SU-DHL-6 (cell line): Measurements from ENCODE around the gene TGOLN2.

Experiments used
- EZH2phosphoT487 ChIP-seq: fragments of 200-600 bp; sonication (generic), shearing (Covaris generic); conservative IDR thresholded peaks from 2 replicates; pipeline ENCODE4 v1.6.1; 2018; ENCODE audit warnings: mild to moderate bottlenecking, antibody characterized with exemption, low read length, moderate library complexity, mixed read lengths
- TF ChIP-seq, protein P1 (sequence below): fragments of 200-600 bp; sonication (generic); IDR thresholded peaks from one replicate; pipeline ENCODE4 v1.5.1; 2017; ENCODE audit warnings: antibody characterized with exemption, mild to moderate bottlenecking, low read length, moderate library complexity; ENCODE audit not compliant: insufficient read depth, poor library complexity, severe bottlenecking

DNA sequence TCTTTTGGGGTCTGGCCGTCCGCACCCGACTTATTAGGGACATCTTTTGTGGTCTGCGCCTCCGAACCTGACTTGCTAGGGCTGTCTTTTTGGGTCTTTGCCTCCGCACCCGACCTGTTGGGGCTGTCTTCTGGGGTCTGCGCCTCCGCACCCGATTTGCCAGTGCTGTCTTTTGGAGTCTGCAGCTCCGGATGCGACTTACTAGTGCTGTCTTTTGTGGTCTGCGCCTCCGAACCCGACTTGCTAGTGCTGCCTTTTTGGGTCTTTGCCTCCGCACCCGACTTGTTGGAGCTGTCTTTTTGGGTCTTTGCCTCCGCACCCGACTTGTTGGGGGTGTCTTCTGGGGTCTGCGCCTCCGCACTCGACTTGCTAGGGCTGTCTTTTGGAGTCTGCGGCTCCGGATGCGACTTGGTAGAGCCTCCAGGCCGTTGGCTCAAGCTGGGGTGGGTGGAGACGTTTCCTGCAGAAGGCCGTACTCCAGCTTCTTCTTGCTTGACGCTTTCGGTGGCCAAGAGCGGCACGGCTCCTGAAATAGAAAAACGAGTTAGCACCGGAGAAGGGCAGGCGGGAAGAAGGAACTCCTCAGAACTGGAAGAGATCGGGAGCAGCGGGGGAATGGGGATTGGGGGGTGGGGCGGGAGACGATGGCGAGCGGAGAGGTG lies 498 bp downstream of the TGOLN2 start:
- TF ChIP-seq, protein P1, sequence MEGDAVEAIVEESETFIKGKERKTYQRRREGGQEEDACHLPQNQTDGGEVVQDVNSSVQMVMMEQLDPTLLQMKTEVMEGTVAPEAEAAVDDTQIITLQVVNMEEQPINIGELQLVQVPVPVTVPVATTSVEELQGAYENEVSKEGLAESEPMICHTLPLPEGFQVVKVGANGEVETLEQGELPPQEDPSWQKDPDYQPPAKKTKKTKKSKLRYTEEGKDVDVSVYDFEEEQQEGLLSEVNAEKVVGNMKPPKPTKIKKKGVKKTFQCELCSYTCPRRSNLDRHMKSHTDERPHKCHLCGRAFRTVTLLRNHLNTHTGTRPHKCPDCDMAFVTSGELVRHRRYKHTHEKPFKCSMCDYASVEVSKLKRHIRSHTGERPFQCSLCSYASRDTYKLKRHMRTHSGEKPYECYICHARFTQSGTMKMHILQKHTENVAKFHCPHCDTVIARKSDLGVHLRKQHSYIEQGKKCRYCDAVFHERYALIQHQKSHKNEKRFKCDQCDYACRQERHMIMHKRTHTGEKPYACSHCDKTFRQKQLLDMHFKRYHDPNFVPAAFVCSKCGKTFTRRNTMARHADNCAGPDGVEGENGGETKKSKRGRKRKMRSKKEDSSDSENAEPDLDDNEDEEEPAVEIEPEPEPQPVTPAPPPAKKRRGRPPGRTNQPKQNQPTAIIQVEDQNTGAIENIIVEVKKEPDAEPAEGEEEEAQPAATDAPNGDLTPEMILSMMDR: no peak
- TF ChIP-seq EZH2phosphoT487: no peak
